Neural cell (in vitro differentiated cells): Measurements from ENCODE around the gene MICAL2. TPM values are rescaled to one million over a fixed set of nuclear protein-coding genes. Genes with fewer than 3 reads are reported as not detected.

Experiments used
- H2AFZ ChIP-seq: fragments of 200-600, 300-800 bp; sonication (generic), shearing (Covaris generic); 2 replicates; pipeline ENCODE4 v1.6.0; 2014; ENCODE audit warnings: low read depth, mild to moderate bottlenecking, antibody characterized with exemption, low read length, moderate library complexity
- H3F3A ChIP-seq: fragments of 200-600 bp; shearing (Covaris generic); 2 replicates; pipeline ENCODE4 v1.6.1; 2016; ENCODE audit warnings: mild to moderate bottlenecking, moderate library complexity, mixed read lengths, antibody characterized with exemption, low read length; ENCODE audit not compliant: insufficient read depth, poor library complexity, severe bottlenecking
- H3K27ac ChIP-seq: fragments of 200-600, 300-800 bp; sonication (generic), shearing (Covaris generic); 2 replicates; pipeline ENCODE4 v1.5.1; 2014; ENCODE audit warnings: mild to moderate bottlenecking, low read length, moderate library complexity
- H3K27me3 ChIP-seq: fragments of 300-800, 200-600 bp; sonication (generic), shearing (Covaris generic); 2 replicates; pipeline ENCODE4 v1.6.0; 2014; ENCODE audit warnings: mild to moderate bottlenecking, low read depth, low read length, moderate library complexity; ENCODE audit not compliant: insufficient read depth
- H3K36me3 ChIP-seq: fragments of 300-800, 200-600 bp; sonication (generic), shearing (Covaris generic); 2 replicates; pipeline ENCODE4 v1.5.1; 2014; ENCODE audit warnings: mild to moderate bottlenecking, antibody characterized with exemption, low read length, moderate library complexity; ENCODE audit not compliant: insufficient read depth
- H3K4me2 ChIP-seq: fragments of 300-800, 200-600 bp; sonication (generic), shearing (Covaris generic); 2 replicates; pipeline ENCODE4 v1.6.0; 2014; ENCODE audit warnings: mild to moderate bottlenecking, low read length
- H3K4me3 ChIP-seq: fragments of 300-800, 200-600 bp; sonication (generic), shearing (Covaris generic); 2 replicates; pipeline ENCODE4 v1.5.1; 2014; ENCODE audit warnings: mild to moderate bottlenecking, low read length, moderate library complexity
- H3K79me2 ChIP-seq: fragments of 200-600 bp; shearing (Covaris generic); replicated peaks from 2 replicates; pipeline ENCODE4 v1.6.0; 2014; ENCODE audit warnings: mild to moderate bottlenecking, low read length, moderate library complexity; ENCODE audit not compliant: insufficient read depth
- H3K9ac ChIP-seq: fragments of 300-800, 200-600 bp; sonication (generic), shearing (Covaris generic); 2 replicates; pipeline ENCODE4 v1.6.1; 2016; ENCODE audit warnings: mild to moderate bottlenecking, low read length, mixed read lengths
- H3K9me2 ChIP-seq: fragments of 200-600 bp; shearing (Covaris generic); 2 replicates; pipeline ENCODE4 v1.6.1; 2016; ENCODE audit warnings: mild to moderate bottlenecking, low read length, mixed read lengths; ENCODE audit not compliant: insufficient read depth
- H3K9me3 ChIP-seq: fragments of 200-600, 300-800 bp; sonication (generic), shearing (Covaris generic); 2 replicates; pipeline ENCODE4 v1.6.1; 2016; ENCODE audit warnings: mild to moderate bottlenecking, mixed run types, low read length, moderate library complexity, mixed read lengths
- H4K20me1 ChIP-seq: fragments of 200-600 bp; shearing (Covaris generic); 2 replicates; pipeline ENCODE4 v1.6.1; 2016; ENCODE audit warnings: mild to moderate bottlenecking, mixed run types; ENCODE audit not compliant: insufficient read depth
- EP300 ChIP-seq: fragments of 450-650 bp; conservative IDR thresholded peaks from 2 replicates; pipeline ENCODE4 v1.6.1; 2014; ENCODE audit warnings: antibody characterized with exemption, mild to moderate bottlenecking, moderate library complexity; ENCODE audit not compliant: poor library complexity, severe bottlenecking
- MXI1 ChIP-seq: fragments of 450-650 bp; conservative IDR thresholded peaks from 2 replicates; pipeline ENCODE4 v1.6.1; 2014; ENCODE audit warnings: antibody characterized with exemption, mild to moderate bottlenecking; ENCODE audit not compliant: poor library complexity, severe bottlenecking
- POLR2AphosphoS5 ChIP-seq: IDR thresholded peaks from 2 replicates; pipeline ENCODE4 v1.6.1; 2012
- RAD21 ChIP-seq: fragments of 450-650 bp; conservative IDR thresholded peaks from 2 replicates; pipeline ENCODE4 v1.6.1; 2014; ENCODE audit warnings: antibody characterized with exemption, mild to moderate bottlenecking, moderate library complexity
- SMC3 ChIP-seq: fragments of 450-650 bp; conservative IDR thresholded peaks from 2 replicates; pipeline ENCODE4 v1.6.1; 2014; ENCODE audit warnings: antibody characterized with exemption, mild to moderate bottlenecking, moderate library complexity; ENCODE audit not compliant: poor library complexity
- TAF1 ChIP-seq: IDR thresholded peaks from 2 replicates; pipeline ENCODE4 v1.6.1; 2012; ENCODE audit warnings: low read depth
- polyA plus RNA-seq: library from polyadenylated mRNA; depleted of rRNA; stranded (reverse); fragments of >200 nt; gene quantifications from 2 replicates; pipeline ENCODE4 v1.2.3, GENCODE V29; 2014
- TF ChIP-seq, protein P1 (sequence below): fragments of 450-650 bp; IDR thresholded peaks from 2 replicates; pipeline ENCODE4 v1.5.1; 2014; ENCODE audit warnings: antibody characterized with exemption, mild to moderate bottlenecking, moderate library complexity; ENCODE audit not compliant: poor library complexity, severe bottlenecking
- TF ChIP-seq, protein P2 (sequence below): IDR thresholded peaks from 2 replicates; pipeline ENCODE4 v1.6.1; 2012; ENCODE audit warnings: borderline replicate concordance

The MICAL2 gene
- polyA plus RNA-seq, 1 donor from 2014 or later, result 2.2 TPM

- H3K9me2 ChIP-seq, result no peaks in the 10 kb centered on the region
- H3K27me3 ChIP-seq, result no peaks in the 10 kb centered on the region
- no peak for TF ChIP-seq RAD21
- TF ChIP-seq, protein P1, sequence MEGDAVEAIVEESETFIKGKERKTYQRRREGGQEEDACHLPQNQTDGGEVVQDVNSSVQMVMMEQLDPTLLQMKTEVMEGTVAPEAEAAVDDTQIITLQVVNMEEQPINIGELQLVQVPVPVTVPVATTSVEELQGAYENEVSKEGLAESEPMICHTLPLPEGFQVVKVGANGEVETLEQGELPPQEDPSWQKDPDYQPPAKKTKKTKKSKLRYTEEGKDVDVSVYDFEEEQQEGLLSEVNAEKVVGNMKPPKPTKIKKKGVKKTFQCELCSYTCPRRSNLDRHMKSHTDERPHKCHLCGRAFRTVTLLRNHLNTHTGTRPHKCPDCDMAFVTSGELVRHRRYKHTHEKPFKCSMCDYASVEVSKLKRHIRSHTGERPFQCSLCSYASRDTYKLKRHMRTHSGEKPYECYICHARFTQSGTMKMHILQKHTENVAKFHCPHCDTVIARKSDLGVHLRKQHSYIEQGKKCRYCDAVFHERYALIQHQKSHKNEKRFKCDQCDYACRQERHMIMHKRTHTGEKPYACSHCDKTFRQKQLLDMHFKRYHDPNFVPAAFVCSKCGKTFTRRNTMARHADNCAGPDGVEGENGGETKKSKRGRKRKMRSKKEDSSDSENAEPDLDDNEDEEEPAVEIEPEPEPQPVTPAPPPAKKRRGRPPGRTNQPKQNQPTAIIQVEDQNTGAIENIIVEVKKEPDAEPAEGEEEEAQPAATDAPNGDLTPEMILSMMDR, result no peak
- no peaks in the 10 kb centered on the region for H3K9me3 ChIP-seq
- H3K79me2 ChIP-seq, result no peaks in the 10 kb centered on the region
- no peaks in the 10 kb centered on the region for H3F3A ChIP-seq
- H2AFZ ChIP-seq, result no peak overlapping the region
- no peaks in the 10 kb centered on the region for H3K36me3 ChIP-seq
- no peak overlapping the region for H3K4me2 ChIP-seq
- H3K27ac ChIP-seq, result no peak overlapping the region
- H3K4me3 ChIP-seq, result no peak overlapping the region
- no peaks in the 10 kb centered on the region for H4K20me1 ChIP-seq
- H3K9ac ChIP-seq, result no peak overlapping the region
These were observed 11.7 kb downstream of the MICAL2 start for GRCh38 chr11:12122083-12122482.

DNA sequence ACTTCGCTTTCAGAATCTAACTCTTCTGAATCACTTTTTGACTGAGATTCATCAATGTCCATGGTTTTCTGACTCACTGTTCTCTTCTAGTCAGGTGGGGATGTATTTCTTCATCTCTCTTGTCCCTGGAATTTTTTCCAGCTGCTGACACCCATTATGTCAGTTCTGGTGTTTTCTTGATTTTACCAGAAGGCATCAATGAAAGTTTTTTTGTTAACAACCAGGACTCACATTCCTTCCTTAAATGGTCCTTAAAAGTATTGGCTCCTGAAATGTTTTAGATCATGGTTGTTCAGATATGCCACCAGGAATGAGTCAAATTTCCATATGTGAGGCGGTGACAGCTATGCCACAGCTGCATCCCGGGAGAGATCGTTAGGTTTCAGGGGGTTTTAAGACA, 12.9 kb downstream of the MICAL2 start:
- Histone ChIP-seq H3K4me3 (peak overlapping the region; percentile 17), H3K9me3 (no peaks in the 10 kb centered on the region), H3K9ac (peak overlapping the region; percentile 13), H3F3A (no peaks in the 10 kb centered on the region), H3K9me2 (no peaks in the 10 kb centered on the region), H3K4me2 (no peak overlapping the region), H3K36me3 (no peaks in the 10 kb centered on the region), H3K27ac (no peak overlapping the region), H3K27me3 (no peaks in the 10 kb centered on the region), H3K79me2 (no peaks in the 10 kb centered on the region), H4K20me1 (no peaks in the 10 kb centered on the region), H2AFZ (no peak overlapping the region)
- TF ChIP-seq, protein P1, result no peak
- no peak for TF ChIP-seq SMC3
- TF ChIP-seq, protein P2, sequence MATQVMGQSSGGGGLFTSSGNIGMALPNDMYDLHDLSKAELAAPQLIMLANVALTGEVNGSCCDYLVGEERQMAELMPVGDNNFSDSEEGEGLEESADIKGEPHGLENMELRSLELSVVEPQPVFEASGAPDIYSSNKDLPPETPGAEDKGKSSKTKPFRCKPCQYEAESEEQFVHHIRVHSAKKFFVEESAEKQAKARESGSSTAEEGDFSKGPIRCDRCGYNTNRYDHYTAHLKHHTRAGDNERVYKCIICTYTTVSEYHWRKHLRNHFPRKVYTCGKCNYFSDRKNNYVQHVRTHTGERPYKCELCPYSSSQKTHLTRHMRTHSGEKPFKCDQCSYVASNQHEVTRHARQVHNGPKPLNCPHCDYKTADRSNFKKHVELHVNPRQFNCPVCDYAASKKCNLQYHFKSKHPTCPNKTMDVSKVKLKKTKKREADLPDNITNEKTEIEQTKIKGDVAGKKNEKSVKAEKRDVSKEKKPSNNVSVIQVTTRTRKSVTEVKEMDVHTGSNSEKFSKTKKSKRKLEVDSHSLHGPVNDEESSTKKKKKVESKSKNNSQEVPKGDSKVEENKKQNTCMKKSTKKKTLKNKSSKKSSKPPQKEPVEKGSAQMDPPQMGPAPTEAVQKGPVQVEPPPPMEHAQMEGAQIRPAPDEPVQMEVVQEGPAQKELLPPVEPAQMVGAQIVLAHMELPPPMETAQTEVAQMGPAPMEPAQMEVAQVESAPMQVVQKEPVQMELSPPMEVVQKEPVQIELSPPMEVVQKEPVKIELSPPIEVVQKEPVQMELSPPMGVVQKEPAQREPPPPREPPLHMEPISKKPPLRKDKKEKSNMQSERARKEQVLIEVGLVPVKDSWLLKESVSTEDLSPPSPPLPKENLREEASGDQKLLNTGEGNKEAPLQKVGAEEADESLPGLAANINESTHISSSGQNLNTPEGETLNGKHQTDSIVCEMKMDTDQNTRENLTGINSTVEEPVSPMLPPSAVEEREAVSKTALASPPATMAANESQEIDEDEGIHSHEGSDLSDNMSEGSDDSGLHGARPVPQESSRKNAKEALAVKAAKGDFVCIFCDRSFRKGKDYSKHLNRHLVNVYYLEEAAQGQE, result no peak

DNA sequence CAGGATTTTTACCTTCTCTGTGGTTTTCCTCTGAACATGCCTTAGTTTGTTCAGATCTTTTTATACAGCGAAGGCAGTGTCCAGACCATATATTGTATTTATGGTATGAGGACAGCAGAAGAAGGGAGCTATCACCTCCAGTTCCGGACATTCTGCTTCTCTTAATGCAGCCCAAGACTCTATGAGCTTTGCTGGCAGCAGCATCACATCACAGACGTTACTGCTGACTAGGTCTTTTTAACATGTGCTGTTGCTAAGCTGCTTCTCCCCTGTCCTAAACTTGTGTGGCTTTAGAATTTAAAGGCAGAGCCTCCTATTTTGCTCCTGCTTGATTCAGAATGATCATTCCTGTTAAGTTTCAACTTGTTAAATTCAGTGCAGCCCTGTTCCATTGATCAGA, 13.4 kb downstream of the MICAL2 start:
- H3K4me3 ChIP-seq, result peak overlapping the region; percentile 17
- H3K27ac ChIP-seq, result no peak overlapping the region
- no peaks in the 10 kb centered on the region for H3K27me3 ChIP-seq
- no peaks in the 10 kb centered on the region for H3K36me3 ChIP-seq
- H3F3A ChIP-seq, result no peaks in the 10 kb centered on the region
- H3K9ac ChIP-seq, result peak overlapping the region; percentile 13
- H3K9me2 ChIP-seq, result no peaks in the 10 kb centered on the region
- no peak overlapping the region for H3K4me2 ChIP-seq
- no peaks in the 10 kb centered on the region for H4K20me1 ChIP-seq
- H3K9me3 ChIP-seq, result no peaks in the 10 kb centered on the region
- H2AFZ ChIP-seq, result no peak overlapping the region
- H3K79me2 ChIP-seq, result no peaks in the 10 kb centered on the region
- TF ChIP-seq MXI1, result no peak
- TF ChIP-seq TAF1, result no peak
- no peak for TF ChIP-seq SMC3
- TF ChIP-seq POLR2AphosphoS5, result no peak
- TF ChIP-seq EP300, result no peak
- TF ChIP-seq, protein P2, result no peak
- TF ChIP-seq, protein P1, result no peak
- TF ChIP-seq RAD21, result no peak
